Activated CD8-positive, alpha-beta T cell treated with anti-CD3 and anti-CD28 coated beads for 36 hours (primary cell): ENCODE data around the gene ST3GAL6. TPM values are rescaled to one million over a fixed set of nuclear protein-coding genes. Genes with fewer than 3 reads are reported as not detected.
"Not testable (repeated sequence)": the region's sequence is repeated elsewhere in the genome, so short reads cannot be mapped to it uniquely, and the experiment has no call there.

Experiments
- ATAC-seq: fragments of 200-7000 bp; cut with Tn5 transposase; one replicate; pipeline ENCODE4 v1.10.0; 2021; ENCODE audit warnings: mild to moderate bottlenecking, moderate library complexity
- CTCF ChIA-PET: fragments of 350-600 bp; sonication (Branson Sonifier 250); formaldehyde crosslinking; loops from one replicate; lab custom pipeline; 2021; ENCODE audit warnings: antibody characterized with exemption; lab: Charles Lee
- POLR2A ChIA-PET: fragments of 350-600 bp; sonication (Branson Sonifier 250); formaldehyde crosslinking; loops from one replicate; lab custom pipeline; 2021; ENCODE audit warnings: antibody characterized with exemption; lab: Charles Lee
- DNase-seq: peaks from one replicate; pipeline ENCODE4 v3.0.0-alpha.2; 2020
- H3K27ac Mint-ChIP-seq: one replicate; pipeline ENCODE4 v1.8.0; 2021; ENCODE audit warnings: mild to moderate bottlenecking, mixed read lengths
- H3K27me3 Mint-ChIP-seq: one replicate; pipeline ENCODE4 v1.8.0; 2021; ENCODE audit warnings: mixed read lengths
- H3K36me3 Mint-ChIP-seq: one replicate; pipeline ENCODE4 v1.8.0; 2021; ENCODE audit warnings: low read depth, mixed read lengths
- H3K4me1 Mint-ChIP-seq: one replicate; pipeline ENCODE4 v1.8.0; 2021; ENCODE audit warnings: low read depth, mixed read lengths
- H3K4me3 Mint-ChIP-seq: one replicate; pipeline ENCODE4 v1.8.0; 2021; ENCODE audit warnings: mild to moderate bottlenecking, moderate library complexity, mixed read lengths
- H3K9me3 Mint-ChIP-seq: one replicate; pipeline ENCODE4 v1.8.0; 2021; ENCODE audit warnings: mixed read lengths
- CTCF ChIP-seq: fragments of 200-600 bp; IDR thresholded peaks from one replicate; pipeline ENCODE4 v1.8.0; 2022; ENCODE audit warnings: antibody characterized with exemption, mild to moderate bottlenecking
- intact Hi-C: fragments of 100-400 bp; cut with micrococcal nuclease; formaldehyde crosslinking; loops from one replicate; pipeline ENCODE4 v1.10.0; 2022
- total RNA-seq, 2 experiments: library from RNA; stranded (reverse); gene quantifications; one replicate each; pipeline ENCODE4 v1.2.3, GENCODE V29; 2021

Gene ST3GAL6
- total RNA-seq, 2 experiments from 2014 or later = not detected

- no peak overlapping the region for H3K27ac Mint-ChIP-seq
- CTCF ChIA-PET = interaction anchor here (1.0 to 1.6 kb wide), 2 partner anchors 10 to 346 kb away, joined by 4 to 5 read pairs; no protein-coding TSS in a partner anchor
- intact Hi-C loops = no loop called here
Observed at GRCh38 chr3:98827221-98827920, 64.2 kb downstream of the ST3GAL6 start.

GRCh38 chr3:98829246-98829832 is 66.2 kb downstream of the ST3GAL6 start:
- POLR2A ChIA-PET = no interaction called here
- no peak for DNase-seq
- H3K9me3 Mint-ChIP-seq = peaks cover 10% of the 10 kb centered on the region
- H3K4me1 Mint-ChIP-seq = no peaks in the 10 kb centered on the region
- CTCF ChIA-PET = interaction anchor here (1.0 kb wide), 1 partner anchor 12 kb away, joined by 3 read pairs; no protein-coding TSS in a partner anchor
- H3K4me3 Mint-ChIP-seq = no peak overlapping the region
- no peak for TF ChIP-seq CTCF
- H3K27ac Mint-ChIP-seq = no peak overlapping the region
- intact Hi-C loops = no loop called here
- no peaks in the 10 kb centered on the region for H3K36me3 Mint-ChIP-seq
- no peaks in the 10 kb centered on the region for H3K27me3 Mint-ChIP-seq
- no peak for ATAC-seq

More at GRCh38 chr3:98827221-98827920, 64.2 kb downstream of the ST3GAL6 start:
- POLR2A ChIA-PET = interaction anchor here (0.6 kb wide), 1 partner anchor 74 kb away, joined by 4 read pairs; the partner anchor contains the start of gene DCBLD2
- peaks cover 7% of the 10 kb centered on the region for H3K9me3 Mint-ChIP-seq
- no peaks in the 10 kb centered on the region for H3K27me3 Mint-ChIP-seq
- no peak for TF ChIP-seq CTCF
- ATAC-seq = no peak
- DNase-seq = no peak
- H3K36me3 Mint-ChIP-seq = no peaks in the 10 kb centered on the region
- no peak overlapping the region for H3K4me3 Mint-ChIP-seq
- no peaks in the 10 kb centered on the region for H3K4me1 Mint-ChIP-seq

GRCh38 chr3:98831060-98831459 is 67.9 kb downstream of the ST3GAL6 start:
- H3K27me3 Mint-ChIP-seq, ATAC-seq, H3K4me3 Mint-ChIP-seq, POLR2A ChIA-PET, DNase-seq, H3K4me1 Mint-ChIP-seq, H3K36me3 Mint-ChIP-seq, intact Hi-C loops, H3K9me3 Mint-ChIP-seq, H3K27ac Mint-ChIP-seq: not testable (repeated sequence)
- CTCF ChIA-PET = interaction anchor here (1.2 to 1.4 kb wide), 2 partner anchors 14 to 342 kb away, joined by 4 to 5 read pairs; no protein-coding TSS in a partner anchor

GRCh38 chr3:98839846-98840245 is 76.7 kb downstream of the ST3GAL6 start:
- CTCF ChIA-PET = interaction anchor here (1.4 kb wide), 1 partner anchor 23 kb away, joined by 4 read pairs; no protein-coding TSS in a partner anchor
- peaks cover 3% of the 10 kb centered on the region for H3K36me3 Mint-ChIP-seq
- no peak overlapping the region for H3K4me3 Mint-ChIP-seq
- TF ChIP-seq CTCF = no peak
- ATAC-seq (no peak), DNase-seq (no peak)
- H3K27ac Mint-ChIP-seq = no peak overlapping the region
- H3K4me1 Mint-ChIP-seq = no peaks in the 10 kb centered on the region
- intact Hi-C loops = no loop called here
- peaks cover 2% of the 10 kb centered on the region for H3K9me3 Mint-ChIP-seq
- H3K27me3 Mint-ChIP-seq = no peaks in the 10 kb centered on the region
- POLR2A ChIA-PET = interaction anchor here (0.6 kb wide), 1 partner anchor 13 kb away, joined by 4 read pairs; no protein-coding TSS in a partner anchor

- CTCF ChIA-PET = interaction anchor here (1.0 kb wide), 1 partner anchor 10 kb away, joined by 3 read pairs; no protein-coding TSS in a partner anchor
Observed at GRCh38 chr3:98843266-98843959, 80.3 kb downstream of the ST3GAL6 start.

More at GRCh38 chr3:98843266-98843959, 80.3 kb downstream of the ST3GAL6 start:
- no peak overlapping the region for H3K4me3 Mint-ChIP-seq
- no peak for TF ChIP-seq CTCF
- intact Hi-C loops = no loop called here
- no peak for DNase-seq
- H3K36me3 Mint-ChIP-seq = peaks cover 4% of the 10 kb centered on the region
- no peaks in the 10 kb centered on the region for H3K4me1 Mint-ChIP-seq
- POLR2A ChIA-PET = no interaction called here
- H3K27ac Mint-ChIP-seq = no peak overlapping the region
- H3K27me3 Mint-ChIP-seq = no peaks in the 10 kb centered on the region
- H3K9me3 Mint-ChIP-seq = peaks cover 2% of the 10 kb centered on the region
- ATAC-seq = no peak
